HG03521 (cell line): Measurements from ENCODE around the gene GNAZ.

Experiments
- ATAC-seq: cut with Tn5 transposase; IDR thresholded peaks from one replicate; pipeline ENCODE4 v1.9.1; 2021; ENCODE audit warnings: mild to moderate bottlenecking, moderate library complexity; ENCODE audit not compliant: unreplicated experiment

The GNAZ gene

DNA sequence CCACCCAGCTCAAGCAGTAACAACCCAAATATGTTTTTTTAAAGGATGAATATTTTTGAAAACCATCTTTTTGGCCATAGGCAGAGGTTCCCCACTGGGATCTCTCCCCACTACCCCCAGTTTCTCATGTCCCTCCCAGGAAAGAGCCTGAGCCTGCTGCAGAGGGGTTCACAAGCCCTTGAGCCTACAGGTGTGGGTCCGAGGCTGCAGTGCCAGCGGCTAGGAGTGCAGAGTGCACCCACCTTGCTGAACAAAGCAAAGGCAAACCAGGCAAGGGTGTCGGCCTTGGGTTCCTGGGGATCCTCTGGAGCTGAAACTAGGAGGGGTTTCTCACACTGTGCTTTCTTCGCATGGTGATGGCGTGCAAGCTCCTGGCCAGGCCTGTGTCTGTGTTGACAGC is 35.0 kb downstream of the GNAZ start:
- ATAC-seq = no peak

DNA sequence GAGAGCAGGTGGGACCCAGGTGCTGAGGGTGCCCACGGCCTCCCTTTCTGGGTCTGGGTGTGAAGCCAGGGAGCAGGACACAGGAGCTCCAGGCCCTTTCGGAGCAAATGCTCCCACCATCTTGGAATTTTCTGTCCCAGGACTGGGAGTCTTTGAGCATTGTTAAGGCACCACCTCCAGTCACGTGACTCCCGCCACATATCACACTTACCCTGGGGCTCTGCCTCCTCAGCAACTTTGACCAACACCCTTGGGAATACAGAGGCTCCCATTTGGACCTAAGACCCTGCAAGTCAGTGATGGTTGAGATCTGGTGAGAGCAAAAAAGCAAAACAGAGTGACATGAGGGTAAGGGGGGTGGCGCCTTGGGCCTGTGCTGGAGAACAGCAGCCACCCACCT is 35.6 kb downstream of the GNAZ start:
- ATAC-seq = no peak

DNA sequence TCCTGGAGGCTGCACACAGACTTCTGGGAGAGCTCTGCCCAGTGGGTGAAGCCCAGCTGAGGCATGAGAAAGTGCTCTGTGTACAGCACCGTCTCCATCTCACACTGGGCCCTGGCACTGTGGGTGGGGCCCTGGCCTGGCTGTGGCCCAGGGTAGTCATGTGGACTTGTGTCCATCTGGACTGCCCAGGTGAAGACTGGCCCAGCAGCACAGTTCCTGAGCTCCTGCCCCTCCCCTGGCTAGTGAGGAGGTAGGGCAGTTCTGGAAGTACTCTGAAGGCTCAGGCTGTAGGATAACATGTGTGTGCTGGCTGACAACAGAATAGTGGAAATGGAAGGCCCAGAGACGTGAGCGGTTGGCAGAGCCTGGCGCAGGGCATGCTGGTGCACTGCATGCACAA is 36.0 kb downstream of the GNAZ start:
- no peak for ATAC-seq

DNA sequence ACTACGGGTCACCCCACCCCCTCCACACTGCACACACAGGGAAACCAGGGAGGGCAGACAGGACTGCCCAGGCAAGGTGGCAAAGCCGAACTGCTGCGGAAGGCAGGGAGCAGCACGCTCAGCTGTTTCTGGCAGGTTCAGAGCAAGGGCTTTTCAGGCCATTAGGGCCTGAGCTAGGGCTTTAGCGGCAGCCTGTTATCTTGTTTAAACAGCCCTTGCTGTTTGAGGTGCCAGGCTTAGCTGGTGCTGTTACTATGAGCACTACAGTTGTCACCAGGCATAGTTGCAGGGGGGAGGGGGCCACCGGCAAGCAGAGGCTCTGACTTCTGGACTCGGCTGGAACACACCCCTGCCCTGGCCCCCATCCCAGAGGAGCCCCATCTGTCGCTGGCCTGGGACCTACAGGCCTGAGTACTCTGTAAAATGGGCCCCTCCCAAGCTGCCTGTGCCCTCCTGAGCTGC is 36.6 kb downstream of the GNAZ start:
- ATAC-seq = no peak

DNA sequence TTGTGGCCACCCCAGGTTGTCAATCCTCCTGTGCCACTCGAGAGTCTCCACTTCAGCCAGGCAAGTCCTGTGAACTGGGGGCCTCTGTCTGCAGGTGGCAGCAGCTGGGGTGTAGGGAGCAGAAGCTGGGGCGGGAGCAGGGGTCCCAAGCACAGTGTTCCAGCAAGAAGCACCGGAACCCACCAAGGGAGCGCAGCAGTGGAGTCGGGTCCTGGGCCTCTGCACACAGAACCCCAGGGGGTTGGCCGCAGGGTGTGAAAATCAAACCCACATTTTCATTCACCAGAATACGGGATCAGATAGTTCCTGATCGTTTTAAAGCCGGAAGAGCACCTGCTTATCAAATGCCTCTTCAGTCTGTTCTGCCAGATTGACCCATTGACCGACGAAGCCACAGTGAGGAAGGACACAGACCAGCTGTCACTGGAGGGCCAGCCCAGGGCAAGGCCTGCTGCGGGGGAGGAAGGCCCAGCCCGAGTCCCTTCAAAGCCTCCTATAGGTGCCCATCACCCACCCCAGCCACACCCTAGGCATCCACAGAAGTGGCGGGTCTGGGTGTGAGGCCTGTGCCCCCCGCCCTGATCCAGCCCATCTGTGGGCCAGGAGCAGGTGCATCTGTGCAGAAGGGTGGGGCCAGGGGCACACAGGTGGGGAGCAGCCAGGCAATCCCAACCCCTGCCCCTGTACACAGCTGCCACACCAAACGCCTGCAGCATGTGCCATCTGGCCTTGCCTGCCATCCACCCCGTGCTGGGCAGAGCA is 37.3 kb downstream of the GNAZ start:
- ATAC-seq = no peak

DNA sequence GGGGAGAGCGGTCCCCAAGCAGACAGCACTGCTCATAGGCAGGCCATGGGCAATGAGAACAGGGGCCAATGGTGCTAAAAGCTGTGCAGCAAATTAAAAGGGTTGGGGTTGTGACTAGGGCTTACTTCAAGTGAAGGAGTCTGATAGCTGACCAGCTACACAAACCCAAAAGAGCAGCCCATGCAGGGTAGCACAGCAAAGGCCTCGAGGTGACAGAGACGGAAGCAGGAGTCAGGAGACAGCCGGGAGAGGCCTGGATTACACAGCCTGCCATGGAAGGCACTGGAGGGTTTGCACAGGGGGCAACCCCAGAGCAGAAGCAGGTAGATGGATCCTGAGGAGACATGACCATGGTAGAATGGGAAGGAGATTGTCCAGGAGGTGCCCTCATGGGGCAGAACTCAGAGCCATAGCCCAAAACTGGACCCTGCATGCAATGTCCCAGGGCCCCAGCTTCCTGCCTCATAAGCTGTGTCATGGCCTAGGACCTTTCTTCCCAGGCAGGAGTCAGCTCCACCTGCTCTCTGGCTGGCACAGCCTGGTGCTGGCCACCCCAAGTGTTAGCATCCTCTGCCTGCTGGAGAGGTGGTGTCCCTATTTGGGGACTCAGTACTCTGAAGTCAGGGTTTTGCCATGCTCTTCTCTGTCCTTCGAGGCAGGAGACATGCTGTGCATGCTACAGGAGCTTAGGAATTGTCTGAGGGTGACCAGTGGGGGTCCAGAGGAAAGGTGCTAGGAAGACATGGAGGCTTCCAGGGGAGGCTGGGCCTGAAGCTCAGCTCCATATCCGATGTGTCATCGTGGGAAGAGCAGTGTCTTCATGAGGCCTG is 38.1 kb downstream of the GNAZ start:
- ATAC-seq = no peak

DNA sequence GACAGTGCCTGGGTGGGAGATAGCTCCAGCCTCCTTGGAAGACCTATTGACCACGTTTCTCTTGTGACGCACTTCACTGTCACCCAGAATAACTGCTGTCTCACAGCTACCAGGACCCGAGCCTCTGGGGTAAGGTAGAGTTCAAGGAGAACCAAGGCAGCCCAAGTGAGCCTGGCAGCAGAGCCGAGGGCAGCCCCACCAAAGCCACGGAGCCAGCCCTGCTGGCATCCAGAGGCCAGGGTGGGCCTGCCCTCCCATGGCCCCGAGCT is 38.7 kb downstream of the GNAZ start:
- no peak for ATAC-seq

DNA sequence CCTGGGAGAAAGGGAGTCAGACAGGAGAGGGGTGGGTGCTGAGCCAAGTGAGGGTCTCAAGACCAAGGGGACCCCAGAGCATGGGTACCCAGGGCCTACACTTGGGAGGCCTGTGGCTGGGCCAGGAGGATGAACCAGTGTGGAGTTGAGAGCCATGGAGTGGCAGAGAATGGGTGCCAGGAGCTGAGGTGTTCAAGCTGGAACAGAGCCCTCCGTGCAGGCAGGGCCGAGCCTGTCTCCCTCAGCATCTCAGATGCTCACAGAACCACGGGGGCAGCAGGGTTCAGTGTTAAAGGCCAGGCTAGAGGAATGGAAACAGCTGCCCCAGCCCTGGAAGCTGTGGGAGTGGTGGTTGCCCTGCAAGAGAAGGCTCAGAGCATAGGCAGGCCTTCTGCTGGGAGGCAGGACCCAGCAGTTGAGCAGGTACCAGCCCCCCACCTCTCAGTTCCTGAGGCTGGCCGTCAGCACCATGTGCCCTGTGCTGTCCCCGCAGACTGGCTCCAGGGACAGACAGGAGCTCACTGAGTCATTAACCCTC is 39.2 kb downstream of the GNAZ start:
- ATAC-seq = no peak

DNA sequence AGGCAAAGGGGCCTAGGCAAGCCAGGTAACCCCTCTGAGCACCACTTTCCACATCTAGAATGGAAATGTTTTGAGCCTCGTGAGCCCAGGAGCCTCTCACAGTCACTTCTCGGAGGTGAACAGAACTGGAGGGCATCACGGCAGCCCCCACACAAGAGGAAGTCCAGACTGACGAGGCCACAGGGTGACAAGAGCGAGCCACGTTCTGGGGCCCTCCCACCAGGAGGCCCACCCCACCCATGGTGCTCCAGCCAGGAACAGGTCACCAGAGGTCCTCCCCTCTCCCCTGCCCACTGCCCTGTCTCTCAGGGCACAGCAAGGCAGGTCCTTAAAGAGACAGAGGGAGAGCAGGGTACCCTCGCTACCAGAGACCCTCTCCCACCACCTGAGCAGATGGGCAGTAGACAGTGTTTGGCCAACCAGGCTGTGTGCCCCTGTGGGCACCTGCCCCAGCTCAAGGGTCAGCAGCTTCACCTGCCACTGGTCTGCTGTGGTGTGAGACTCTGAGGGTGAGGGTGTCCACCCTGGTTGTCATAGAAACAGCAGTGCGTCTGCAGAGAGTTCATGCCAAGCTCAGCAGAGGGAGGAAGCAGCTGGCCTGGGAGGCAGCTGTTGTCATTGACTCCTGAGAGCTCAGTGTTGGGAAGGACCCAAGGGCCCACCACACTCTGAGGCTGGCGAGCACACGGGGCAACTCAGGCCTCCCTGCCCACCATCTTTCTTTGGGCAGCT is 40.0 kb downstream of the GNAZ start:
- no peak for ATAC-seq

DNA sequence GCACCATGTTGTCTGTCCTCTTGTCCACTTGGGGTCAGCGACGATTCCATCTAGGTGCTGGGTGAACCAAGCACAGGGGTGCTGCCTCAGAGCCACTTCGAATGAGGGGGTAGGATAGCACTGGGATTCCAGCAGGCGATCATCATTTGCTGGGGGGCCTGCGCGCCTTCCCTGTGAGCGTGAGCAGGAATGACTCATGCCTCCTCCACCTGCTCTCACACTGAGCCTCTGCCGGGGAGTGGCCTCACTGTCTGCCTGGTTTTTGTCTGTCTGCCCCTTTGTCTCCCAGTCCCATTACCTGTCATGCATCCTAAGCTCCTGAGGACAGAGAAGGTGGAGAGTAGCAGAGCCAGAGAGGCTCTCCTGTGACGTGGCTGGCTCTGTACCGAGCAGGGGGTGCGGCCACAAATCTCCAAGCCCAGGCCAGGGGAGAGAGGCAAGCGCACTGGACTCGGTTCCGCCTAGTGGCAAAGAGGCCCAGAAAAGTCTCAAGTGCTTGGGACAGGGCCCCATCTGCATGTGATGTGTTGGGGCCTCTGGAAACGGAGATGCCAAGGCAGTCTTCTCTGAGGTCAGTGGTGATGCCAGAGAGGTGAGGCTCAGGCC is 40.7 kb downstream of the GNAZ start:
- ATAC-seq = no peak

DNA sequence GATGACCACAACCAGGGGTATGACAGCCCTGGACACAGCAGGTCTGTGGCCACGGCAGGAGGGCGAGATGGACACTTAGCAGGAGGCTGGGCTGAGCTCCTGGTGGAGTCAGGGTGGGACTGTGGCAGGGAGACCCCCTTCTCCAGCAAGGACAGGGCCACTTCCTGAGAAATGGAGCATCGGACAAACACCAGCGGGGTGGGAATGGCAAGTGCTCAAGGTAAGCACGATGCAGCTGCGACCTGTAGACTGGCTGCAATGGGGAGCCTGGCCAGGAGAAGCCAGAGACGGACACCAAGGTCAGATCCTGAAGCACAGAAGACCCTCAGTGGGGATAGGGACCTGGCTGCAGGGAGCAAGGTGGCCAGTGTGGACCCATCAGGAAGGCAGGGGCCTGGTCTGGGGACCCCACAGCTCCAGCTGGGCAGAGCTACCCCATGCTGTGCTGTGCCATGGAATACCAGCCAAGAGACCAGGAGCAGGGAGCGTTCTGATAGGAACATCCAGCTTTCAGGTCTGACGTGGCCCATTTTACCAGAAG is 42.2 kb downstream of the GNAZ start:
- ATAC-seq = no peak

DNA sequence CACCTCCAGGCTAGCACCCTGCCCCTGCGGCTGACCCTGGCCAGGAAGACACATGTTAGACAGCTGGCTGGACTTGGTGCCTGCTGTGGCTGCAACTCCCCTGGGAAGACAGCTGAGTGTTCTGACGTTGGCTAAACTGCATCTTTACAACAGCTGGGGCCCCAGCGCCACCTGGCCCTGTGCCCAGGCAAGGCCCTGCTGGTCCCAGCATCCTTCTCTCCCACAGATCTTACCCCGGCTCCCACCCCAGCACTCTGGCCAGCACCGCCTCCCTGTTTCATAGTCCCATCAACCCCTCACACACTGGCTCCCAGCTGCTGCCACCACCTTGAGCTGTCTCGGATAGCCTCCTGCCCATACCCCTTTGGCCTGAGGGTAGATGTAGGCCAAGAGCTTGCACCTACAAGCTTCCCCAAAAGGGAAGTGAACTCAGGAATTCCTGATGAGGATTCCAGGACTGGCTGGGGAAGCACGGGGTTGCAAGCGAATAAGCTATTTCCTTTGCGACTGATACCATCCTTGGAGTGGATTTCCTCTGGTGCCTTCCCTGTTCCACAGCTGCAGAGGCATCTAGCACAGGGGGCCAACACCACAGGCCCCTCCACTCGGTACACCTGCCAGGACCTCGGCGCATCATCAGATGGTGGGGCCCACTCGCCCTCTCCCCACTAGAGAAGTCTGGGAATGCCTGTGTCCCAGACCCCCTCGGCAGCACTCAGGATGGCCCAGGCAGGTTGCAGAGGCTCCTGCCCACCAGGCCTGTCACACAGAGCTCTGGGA is 42.9 kb downstream of the GNAZ start:
- ATAC-seq = no peak

DNA sequence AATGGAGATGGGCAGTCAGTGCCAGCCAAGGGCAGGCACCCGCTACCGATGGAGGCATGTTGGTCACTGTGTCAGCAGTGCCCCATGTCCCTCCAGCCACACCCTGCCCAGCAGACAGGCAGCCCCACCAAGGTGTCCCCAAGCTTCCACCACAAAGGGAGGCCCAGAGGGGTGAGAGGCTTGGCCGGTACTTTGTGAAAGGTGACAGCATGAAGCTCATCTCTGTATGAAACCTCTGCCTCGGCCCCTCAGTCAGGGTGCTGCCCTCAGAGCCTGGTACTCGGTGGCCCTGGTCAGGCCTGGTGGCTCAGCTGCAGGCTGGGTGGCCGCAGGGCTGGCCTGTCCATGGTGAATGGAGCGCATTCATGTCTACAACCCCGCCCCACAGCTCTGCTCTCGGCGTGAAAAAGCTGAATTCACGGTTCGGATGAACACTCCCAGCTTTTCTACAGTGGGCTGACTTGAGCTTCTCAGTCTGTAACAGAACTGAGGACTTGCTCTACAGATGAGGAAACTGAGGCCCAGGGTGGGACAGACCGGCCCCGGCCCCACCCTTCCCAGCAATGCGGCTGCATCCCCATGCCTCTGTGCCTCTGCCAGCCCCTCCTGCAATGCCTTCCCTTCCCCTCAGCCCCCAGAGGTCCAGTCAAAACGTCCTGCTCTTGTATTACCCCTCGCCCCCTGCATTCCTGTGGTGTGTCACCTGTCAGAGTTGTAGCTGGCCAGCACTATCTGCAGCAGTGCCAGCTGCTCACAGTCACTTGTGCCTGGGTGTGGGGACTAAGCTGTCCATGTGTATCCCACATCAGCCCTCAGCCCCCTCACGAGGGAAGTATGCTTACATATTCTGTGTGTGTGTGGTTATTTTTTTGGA is 43.8 kb downstream of the GNAZ start:
- no peak for ATAC-seq

DNA sequence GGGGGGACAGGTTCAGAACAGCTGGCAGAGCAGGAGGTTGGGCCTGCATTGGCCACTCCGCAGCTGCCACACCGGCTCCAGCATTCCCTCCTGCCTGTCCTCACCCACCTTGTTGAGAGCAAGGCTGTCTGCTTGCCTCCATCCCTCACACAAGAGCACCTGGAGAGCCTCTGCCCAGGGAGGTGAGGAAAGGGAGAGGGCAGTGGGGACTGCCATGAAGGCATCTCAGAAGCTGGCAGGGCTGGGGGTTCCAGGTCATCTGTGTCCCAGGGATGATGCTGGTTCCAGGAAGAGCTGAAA is 44.4 kb downstream of the GNAZ start:
- no peak for ATAC-seq

DNA sequence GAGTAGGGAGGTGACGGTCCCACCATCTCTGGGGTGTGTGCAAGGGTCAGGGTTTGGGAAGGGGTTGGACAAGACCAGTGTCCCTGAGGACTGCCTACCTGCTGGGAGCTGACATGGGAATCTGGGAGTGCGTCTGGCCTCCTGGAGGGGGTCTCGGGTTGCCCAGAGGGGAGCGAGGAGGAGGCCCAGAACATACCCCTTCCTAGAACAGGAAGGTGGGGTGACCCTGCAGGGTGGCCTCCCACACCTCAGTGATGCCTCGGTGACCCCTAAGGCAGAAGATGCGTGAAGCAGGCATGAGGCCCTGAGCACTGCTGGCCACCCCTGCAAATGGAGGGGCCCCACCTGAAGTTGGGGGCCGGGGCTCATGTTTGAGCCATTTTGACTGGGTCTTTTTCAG is 45.0 kb downstream of the GNAZ start:
- no peak for ATAC-seq

DNA sequence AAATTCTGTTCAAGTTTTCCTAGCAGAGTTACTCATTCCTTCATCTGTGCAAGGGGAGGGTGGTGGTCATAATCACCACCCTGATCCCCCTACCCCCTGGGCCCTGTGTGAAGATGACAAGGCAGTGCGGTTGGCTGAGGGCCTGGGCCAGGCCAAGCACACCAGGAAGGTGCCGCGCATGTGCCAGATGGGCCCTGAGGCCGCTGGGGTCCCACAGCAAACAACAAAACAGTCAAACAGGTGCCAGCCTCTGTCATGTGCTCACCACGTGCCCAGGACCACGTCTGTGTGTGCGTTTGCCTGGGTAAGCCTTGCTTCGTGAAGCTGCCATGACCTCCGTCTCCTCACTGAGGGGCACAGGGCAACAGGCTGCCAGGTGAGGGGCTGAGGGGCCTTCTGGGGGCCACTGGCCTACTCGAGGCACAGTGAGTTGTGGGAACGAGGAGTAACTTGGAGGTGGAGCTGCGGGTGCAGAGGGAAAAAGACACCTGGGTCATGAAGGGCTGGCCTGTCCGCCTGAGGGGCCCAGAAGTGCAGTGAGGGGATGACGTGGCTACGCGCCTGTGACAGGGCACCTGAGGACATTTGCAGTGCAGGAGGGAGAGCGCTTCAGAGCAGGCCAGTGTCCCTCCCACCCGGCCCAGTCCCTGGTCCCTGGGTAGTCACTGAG is 45.6 kb downstream of the GNAZ start:
- ATAC-seq = no peak

DNA sequence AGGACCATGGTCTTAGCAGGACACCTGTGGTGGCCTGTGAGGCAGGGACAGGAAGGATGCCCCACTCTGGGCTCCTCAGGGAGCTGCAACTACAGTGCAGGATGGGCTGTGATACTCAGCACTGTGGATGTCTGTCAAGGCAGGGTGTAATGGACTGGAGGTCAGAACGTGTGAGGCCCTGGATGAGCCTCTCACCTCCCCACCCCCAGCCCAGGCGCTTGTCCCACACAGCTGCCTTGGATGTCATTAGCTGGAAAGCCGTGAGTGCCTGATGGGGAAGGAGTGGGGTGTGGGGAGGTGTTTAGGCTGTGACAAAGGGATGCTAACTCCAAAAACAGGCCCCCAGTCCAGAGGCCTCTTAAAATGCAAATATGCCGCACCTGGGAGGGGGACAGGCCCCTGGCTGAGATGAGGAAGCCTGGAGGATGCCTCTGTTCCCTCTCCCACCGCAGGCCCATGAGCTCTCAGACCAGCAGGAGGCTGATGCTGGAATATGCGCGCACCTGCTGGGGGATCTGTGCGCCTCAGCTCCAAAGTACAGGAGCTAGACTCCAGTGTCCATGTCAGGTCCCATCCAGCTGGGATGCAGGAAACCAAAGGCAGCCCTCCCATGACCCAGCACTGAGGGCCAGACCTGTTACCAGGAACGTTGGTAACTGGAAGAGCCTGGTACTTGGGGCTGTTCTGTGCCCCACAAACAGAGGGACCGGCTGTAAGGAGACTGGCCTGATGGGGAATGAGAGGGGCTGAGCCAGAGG is 46.4 kb downstream of the GNAZ start:
- ATAC-seq = no peak

DNA sequence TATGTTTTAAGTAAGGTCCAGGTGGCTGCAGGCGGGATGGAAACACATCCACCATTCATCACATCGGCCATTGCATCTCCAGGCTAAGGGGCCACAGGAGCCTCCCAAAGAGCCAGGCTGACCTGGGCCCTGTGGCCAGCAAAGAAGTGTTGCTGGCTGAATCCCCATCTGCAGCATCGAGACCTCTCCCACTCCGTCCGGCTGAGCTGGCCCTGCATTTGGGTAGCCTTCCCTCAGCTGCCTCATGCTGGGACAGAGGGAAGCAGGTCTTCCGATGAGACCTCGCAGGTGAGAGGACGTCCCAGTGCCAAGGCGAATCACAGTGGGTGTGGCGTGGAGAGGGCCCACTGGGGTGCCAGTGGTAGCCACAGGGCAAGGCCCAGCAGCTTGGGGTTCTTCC is 47.0 kb downstream of the GNAZ start:
- ATAC-seq = no peak
